H1 (cell line): ENCODE data around the gene CDK15. TPM values are rescaled to one million over a fixed set of nuclear protein-coding genes. Genes with fewer than 3 reads are reported as not detected.

Source experiments
- CTCF ChIA-PET: fragments of 300-600 bp; sonication (Branson Sonifier 250); formaldehyde crosslinking; loops from one replicate; lab custom pipeline; 2021; ENCODE audit not compliant: partially characterized antibody; lab: Charles Lee
- POLR2A ChIA-PET: fragments of 300-600 bp; sonication (Branson Sonifier 250); formaldehyde crosslinking; loops from one replicate; lab custom pipeline; 2021; ENCODE audit warnings: inconsistent platforms; ENCODE audit not compliant: partially characterized antibody; lab: Charles Lee
- DNase-seq, 2 experiments: peaks; one replicate each; pipeline versions ENCODE4 v3.0.0 to v3.0.0-alpha.2; 2010 to 2022; ENCODE audit warnings: low spot score in 2 of 2, low read depth in 1 of 2, mixed read lengths in 1 of 2
- FAIRE-seq: peaks from 2 replicates; lab custom pipeline; 2011; peaks lifted over from hg19 to GRCh38; lab: Jason Lieb, UNC
- H2AFZ ChIP-seq: 2 replicates; pipeline ENCODE4 v1.8.1; 2012; ENCODE audit warnings: low read length, inconsistent platforms
- H2AK5ac ChIP-seq: 2 replicates; pipeline ENCODE4 v1.6.1; 2013; ENCODE audit warnings: low read depth, low read length
- H2BK120ac ChIP-seq: replicated peaks from 2 replicates; pipeline ENCODE3; 2013; ENCODE audit warnings: low read depth, low read length, inconsistent platforms
- H2BK12ac ChIP-seq: 2 replicates; pipeline ENCODE4 v1.6.1; 2013; ENCODE audit warnings: low read depth, low read length
- H2BK15ac ChIP-seq: 2 replicates; pipeline ENCODE4 v1.6.1; 2013; ENCODE audit warnings: low read length
- H2BK20ac ChIP-seq: 2 replicates; pipeline ENCODE4 v1.6.1; 2013; ENCODE audit warnings: low read length
- H2BK5ac ChIP-seq: 2 replicates; pipeline ENCODE4 v1.6.1; 2013; ENCODE audit warnings: low read depth, low read length
- H3K14ac ChIP-seq: 2 replicates; pipeline ENCODE4 v1.6.1; 2013; ENCODE audit warnings: inconsistent platforms; ENCODE audit not compliant: insufficient read length
- H3K18ac ChIP-seq: 2 replicates; pipeline ENCODE4 v1.6.1; 2013; ENCODE audit warnings: low read length; ENCODE audit errors: extremely low read depth
- H3K23ac ChIP-seq: 2 replicates; pipeline ENCODE4 v1.6.1; 2013; ENCODE audit warnings: inconsistent platforms; ENCODE audit not compliant: insufficient read length
- H3K23me2 ChIP-seq: 2 replicates; pipeline ENCODE4 v1.6.1; 2013; ENCODE audit warnings: low read depth, low read length
- H3K27ac ChIP-seq: 2 replicates; pipeline ENCODE4 v1.6.1; 2011; ENCODE audit warnings: low read depth, low read length, inconsistent platforms
- H3K27me3 ChIP-seq, 4 experiments: replicated peaks in 1 of 4; 1 replicate in 1 of 4; 2 replicates in 3 of 4; pipeline versions ENCODE4 v1.6.1 to v1.8.1; 2011 to 2013; ENCODE audit warnings: low read length in 3 of 4, mild to moderate bottlenecking in 3 of 4, inconsistent platforms in 2 of 4, mixed read lengths in 2 of 4, moderate library complexity in 1 of 4; ENCODE audit not compliant: control insufficient read depth in 3 of 4, insufficient read depth in 3 of 4; ENCODE audit errors: extremely low read depth in 1 of 4
- H3K36me3 ChIP-seq, 4 experiments: 2 replicates each; pipeline versions ENCODE4 v1.6.1 to v1.8.1; 2011 to 2013; ENCODE audit warnings: mild to moderate bottlenecking in 4 of 4, low read length in 3 of 4, moderate library complexity in 2 of 4, control low read depth in 1 of 4, inconsistent platforms in 1 of 4; ENCODE audit not compliant: insufficient read depth in 4 of 4, control insufficient read depth in 2 of 4
- H3K4ac ChIP-seq: replicated peaks from 2 replicates; pipeline ENCODE3; 2013; ENCODE audit warnings: low read length, low read depth, mixed read lengths, inconsistent platforms; ENCODE audit not compliant: insufficient read length
- H3K4me1 ChIP-seq, 4 experiments: replicated peaks in 1 of 4; 1 replicate in 1 of 4; 2 replicates in 3 of 4; pipeline versions ENCODE4 v1.6.1 to v1.8.1; 2011 to 2013; ENCODE audit warnings: low read length in 3 of 4, inconsistent platforms in 2 of 4, mixed read lengths in 1 of 4; ENCODE audit not compliant: insufficient read depth in 4 of 4, control insufficient read depth in 3 of 4
- H3K4me2 ChIP-seq, 2 experiments: 2 replicates each; pipeline versions ENCODE4 v1.6.1 to v1.8.1; 2011 to 2013; ENCODE audit warnings: low read depth in 2 of 2, low read length in 2 of 2, control low read depth in 1 of 2, inconsistent platforms in 1 of 2, mild to moderate bottlenecking in 1 of 2; ENCODE audit not compliant: insufficient read depth in 1 of 2
- H3K4me3 ChIP-seq, 4 experiments: fragments of 200-600, 300-600 bp in 1 of 4; sonication (generic), shearing (Covaris generic), sonication (Bioruptor Twin) in 1 of 4; 2 replicates each; pipeline versions ENCODE4 v1.5.1 to v1.8.1; 2011 to 2016; ENCODE audit warnings: low read length in 4 of 4, low read depth in 3 of 4, control low read depth in 2 of 4, inconsistent platforms in 2 of 4, mild to moderate bottlenecking in 2 of 4, mixed read lengths in 1 of 4, moderate library complexity in 1 of 4; ENCODE audit not compliant: insufficient read depth in 2 of 4; ENCODE audit errors: extremely low read depth in 1 of 4
- H3K56ac ChIP-seq: replicated peaks from 2 replicates; pipeline ENCODE3; 2013; ENCODE audit warnings: low read depth, mild to moderate bottlenecking, mixed read lengths, low read length, inconsistent platforms; ENCODE audit not compliant: insufficient read length
- H3K79me1 ChIP-seq: 2 replicates; pipeline ENCODE4 v1.6.1; 2013; ENCODE audit warnings: low read depth, low read length, control low read depth
- H3K79me2 ChIP-seq, 2 experiments: 2 replicates each; pipeline versions ENCODE4 v1.6.1 to v1.8.1; 2012 to 2013; ENCODE audit warnings: low read length in 2 of 2, mild to moderate bottlenecking in 2 of 2, inconsistent platforms in 1 of 2; ENCODE audit not compliant: insufficient read depth in 2 of 2, control insufficient read depth in 1 of 2
- H3K9ac ChIP-seq, 4 experiments: replicated peaks in 1 of 4; 1 replicate in 1 of 4; 2 replicates in 3 of 4; pipeline versions ENCODE4 v1.6.1 to v1.8.1; 2011 to 2013; ENCODE audit warnings: low read depth in 3 of 4, low read length in 3 of 4, control low read depth in 2 of 4, mild to moderate bottlenecking in 2 of 4, moderate library complexity in 2 of 4, inconsistent platforms in 1 of 4; ENCODE audit errors: extremely low read depth in 1 of 4
- H3K9me3 ChIP-seq, 2 experiments: 2 replicates each; pipeline versions ENCODE4 v1.6.1 to v1.8.1; 2012 to 2013; ENCODE audit warnings: mild to moderate bottlenecking in 2 of 2, moderate library complexity in 2 of 2, control low read depth in 1 of 2, inconsistent platforms in 1 of 2, low read depth in 1 of 2, low read length in 1 of 2, mixed read lengths in 1 of 2; ENCODE audit not compliant: insufficient read depth in 2 of 2
- H4K20me1 ChIP-seq, 2 experiments: replicated peaks in 1 of 2; 2 replicates each; pipeline versions ENCODE3 to v1.8.1; 2011 to 2013; ENCODE audit warnings: inconsistent platforms in 2 of 2, low read length in 2 of 2, mild to moderate bottlenecking in 1 of 2; ENCODE audit not compliant: insufficient read depth in 2 of 2, control insufficient read depth in 1 of 2
- H4K5ac ChIP-seq: 2 replicates; pipeline ENCODE4 v1.6.1; 2013; ENCODE audit warnings: low read length, low read depth, mixed read lengths, inconsistent platforms; ENCODE audit not compliant: insufficient read length
- H4K8ac ChIP-seq: 2 replicates; pipeline ENCODE4 v1.8.0; 2013; ENCODE audit warnings: mild to moderate bottlenecking, moderate library complexity, low read length, inconsistent platforms; ENCODE audit not compliant: insufficient read depth; ENCODE audit errors: extremely low read depth
- H4K91ac ChIP-seq: replicated peaks from 2 replicates; pipeline ENCODE3; 2013; ENCODE audit warnings: low read length, mixed read lengths, inconsistent platforms; ENCODE audit not compliant: insufficient read length
- BACH1 ChIP-seq: IDR thresholded peaks from 2 replicates; pipeline ENCODE4 v1.6.1; 2012; ENCODE audit warnings: low read length, improper control_type of control experiment
- BCL11A ChIP-seq, 2 experiments: IDR thresholded peaks; one replicate each; pipeline ENCODE4 v1.6.1; 2011; ENCODE audit warnings: low read depth in 2 of 2, low read length in 2 of 2, mild to moderate bottlenecking in 2 of 2
- BRCA1 ChIP-seq: IDR thresholded peaks from 2 replicates; pipeline ENCODE4 v1.6.1; 2012; ENCODE audit warnings: low read depth, low read length, improper control_type of control experiment
- EGR1 ChIP-seq: IDR thresholded peaks from 2 replicates; pipeline ENCODE4 v1.6.1; 2011; ENCODE audit warnings: low read depth, low read length, borderline replicate concordance
- EZH2 ChIP-seq: fragments of 200-600 bp; sonication (generic); IDR thresholded peaks from 2 replicates; pipeline ENCODE4 v1.7.1; 2012; ENCODE audit warnings: low read depth, mild to moderate bottlenecking, moderate library complexity, low read length, inconsistent platforms; ENCODE audit not compliant: severe bottlenecking
- FOSL1 ChIP-seq: IDR thresholded peaks from 2 replicates; pipeline ENCODE4 v1.6.1; 2011; ENCODE audit warnings: mild to moderate bottlenecking, low read depth, low read length, moderate library complexity; ENCODE audit not compliant: insufficient read depth
- GABPA ChIP-seq: IDR thresholded peaks from 2 replicates; pipeline ENCODE4 v1.6.1; 2011; ENCODE audit warnings: mild to moderate bottlenecking, low read length, moderate library complexity, borderline replicate concordance; ENCODE audit not compliant: insufficient read depth
- HDAC6 ChIP-seq: IDR thresholded peaks from one replicate; pipeline ENCODE4 v1.7.1; 2012; ENCODE audit warnings: low read depth, mild to moderate bottlenecking, inconsistent platforms, low read length, moderate library complexity
- KDM4A ChIP-seq: IDR thresholded peaks from one replicate; pipeline ENCODE4 v1.7.1; 2012; ENCODE audit warnings: low read depth, mild to moderate bottlenecking, moderate library complexity, low read length, inconsistent platforms; ENCODE audit not compliant: severe bottlenecking
- KDM5A ChIP-seq: fragments of 200-600 bp; IDR thresholded peaks from 2 replicates; pipeline ENCODE4 v1.7.1; 2012; ENCODE audit warnings: mild to moderate bottlenecking, low read length, inconsistent platforms, mixed read lengths
- POU5F1 ChIP-seq: IDR thresholded peaks from 2 replicates; pipeline ENCODE4 v1.6.1; 2011; ENCODE audit warnings: low read depth, mild to moderate bottlenecking, low read length, moderate library complexity
- RBBP5 ChIP-seq: IDR thresholded peaks from 2 replicates; pipeline ENCODE4 v1.7.1; 2012; ENCODE audit warnings: low read depth, mild to moderate bottlenecking, inconsistent platforms, low read length, moderate library complexity, borderline replicate concordance
- SP4 ChIP-seq: IDR thresholded peaks from 2 replicates; pipeline ENCODE4 v1.6.1; 2012; ENCODE audit warnings: low read length, inconsistent platforms
- TBP ChIP-seq: IDR thresholded peaks from 2 replicates; pipeline ENCODE4 v1.6.1; 2011; ENCODE audit warnings: low read depth, low read length, improper control_type of control experiment
- TCF12 ChIP-seq: IDR thresholded peaks from 2 replicates; pipeline ENCODE4 v1.6.1; 2011; ENCODE audit warnings: low read depth, mild to moderate bottlenecking, low read length
- YY1 ChIP-seq: IDR thresholded peaks from 2 replicates; pipeline ENCODE4 v1.6.1; 2011; ENCODE audit warnings: low read depth, mild to moderate bottlenecking, low read length
- WGBS, 2 experiments: shearing (Covaris generic) in 1 of 2; methylation state at CpG; one replicate each; pipeline versions ENCODE4 v1.1.6 to v1.1.7; 2013 to 2015; ENCODE audit warnings: low lambda C conversion rate in 2 of 2, mixed read lengths in 2 of 2, inconsistent platforms in 1 of 2, low coverage in 1 of 2, missing lambda C conversion rate in 1 of 2; ENCODE audit not compliant: insufficient replicate concordance in 2 of 2, insufficient coverage in 1 of 2, insufficient read length in 1 of 2; ENCODE audit errors: extremely low coverage in 1 of 2, missing lambda C conversion rate in 1 of 2; 5-methylcytosine and 5-hydroxymethylcytosine counted together
- polyA plus RNA-seq, 7 experiments: library from polyadenylated mRNA; depleted of rRNA in 3 of 7; stranded (reverse) in 5 of 7; unstranded in 2 of 7; fragments of >200 nt in 5 of 7; fragments of 200-250 nt in 2 of 7; gene quantifications; 1 replicate in 5 of 7; 2 replicates in 1 of 7; 4 replicates in 1 of 7; pipeline versions ENCODE4 v1.2.1 to v1.2.3, GENCODE V29; 2011 to 2013; ENCODE audit warnings: missing spikeins in 2 of 7, mixed read lengths in 2 of 7
- total RNA-seq: library from RNA; stranded (reverse); fragmentation: NEBNext Ultra II Directional; extraction: Animal tissue kit (Norgen Biotek cat#: 25700); gene quantifications from 2 replicates; pipeline ENCODE4 v1.2.1, GENCODE V29; 2021

The CDK15 gene
- total and polyA plus RNA-seq, 2 of the 8 experiments (the other 6 are each of a cell fraction or from before 2014, with no cell fraction given), result 0.03 TPM; not detected in 1

DNA sequence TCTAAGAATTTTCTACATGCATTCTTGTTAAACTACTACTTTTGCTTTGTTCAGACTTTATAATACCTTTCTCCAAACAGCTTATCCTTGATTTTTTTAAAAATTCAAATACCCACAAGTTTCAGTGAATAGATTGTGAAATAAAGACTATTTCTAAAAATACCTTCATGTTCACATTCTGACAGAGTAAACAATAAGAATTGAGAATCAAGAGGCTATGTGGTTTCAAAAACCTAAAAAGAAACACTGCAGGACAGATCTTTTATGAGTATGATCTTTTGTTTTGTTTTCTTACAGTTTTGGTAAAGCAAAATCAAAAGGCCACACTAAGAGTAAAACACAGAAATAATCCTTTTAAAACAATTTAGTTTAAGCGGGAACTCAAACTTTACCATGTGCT is 46.8 kb upstream of the CDK15 start:
- Histone ChIP-seq H2AFZ (no peak overlapping the region), H2BK120ac (no peak overlapping the region), H3K27me3 (no peaks in the 10 kb centered on the region), H4K5ac (no peak overlapping the region), H3K18ac (no peak overlapping the region), H3K56ac (no peak overlapping the region), H4K20me1 (peaks cover 1 to 3% of the 10 kb centered on the region in 2 experiments), H3K4me3 (no peak overlapping the region), H2BK20ac (no peak overlapping the region), H3K27ac (no peak overlapping the region), H3K23ac (no peak overlapping the region), H4K91ac (no peak overlapping the region), H2AK5ac (no peak overlapping the region), H3K79me2 (no peaks in the 10 kb centered on the region), H3K79me1 (peaks cover 3% of the 10 kb centered on the region; the same call in 1 of the 2 replicates), H3K9me3 (no peaks in the 10 kb centered on the region), H3K4me2 (no peak overlapping the region), H4K8ac (no peak overlapping the region), H2BK12ac (no peak overlapping the region), H2BK5ac (no peak overlapping the region), H3K4me1 (no peaks in the 10 kb centered on the region), H3K4ac (no peak overlapping the region), H3K36me3 (peaks cover 0 to 32% (median 17%) of the 10 kb centered on the region in 4 experiments; a peak in 7 of 8 replicates), H2BK15ac (no peak overlapping the region), H3K23me2 (no peaks in the 10 kb centered on the region), H3K14ac (no peak overlapping the region), H3K9ac (no peak overlapping the region)
- WGBS, 2 experiments, result 90% methylated on average over 1 of the region's 1 CpG; no CpG with 5 or more reads in 1 of the 2 experiments
- ChIA-PET CTCF (interaction anchor here (0.9 kb wide), 1 partner anchor 10 kb away, joined by 3 read pairs; no protein-coding TSS in a partner anchor), POLR2A (no interaction called here)
- DNase-seq, result no peak
- FAIRE-seq, result no peak
- TF ChIP-seq KDM5A (no peak), GABPA (no peak), FOSL1 (no peak), SP4 (no peak), POU5F1 (no peak), BACH1 (no peak), BCL11A (IDR thresholded peaks at IDR 0.05; ENCODE audit: low read depth in 2 of 2, low read length in 2 of 2) (no peak), RBBP5 (no peak), KDM4A (no peak), EGR1 (no peak), YY1 (no peak), HDAC6 (no peak), TCF12 (no peak), TBP (no peak), EZH2 (no peak), BRCA1 (no peak)
